ENCODE measurements around the gene TUBGCP6.

The TUBGCP6 gene

DNA sequence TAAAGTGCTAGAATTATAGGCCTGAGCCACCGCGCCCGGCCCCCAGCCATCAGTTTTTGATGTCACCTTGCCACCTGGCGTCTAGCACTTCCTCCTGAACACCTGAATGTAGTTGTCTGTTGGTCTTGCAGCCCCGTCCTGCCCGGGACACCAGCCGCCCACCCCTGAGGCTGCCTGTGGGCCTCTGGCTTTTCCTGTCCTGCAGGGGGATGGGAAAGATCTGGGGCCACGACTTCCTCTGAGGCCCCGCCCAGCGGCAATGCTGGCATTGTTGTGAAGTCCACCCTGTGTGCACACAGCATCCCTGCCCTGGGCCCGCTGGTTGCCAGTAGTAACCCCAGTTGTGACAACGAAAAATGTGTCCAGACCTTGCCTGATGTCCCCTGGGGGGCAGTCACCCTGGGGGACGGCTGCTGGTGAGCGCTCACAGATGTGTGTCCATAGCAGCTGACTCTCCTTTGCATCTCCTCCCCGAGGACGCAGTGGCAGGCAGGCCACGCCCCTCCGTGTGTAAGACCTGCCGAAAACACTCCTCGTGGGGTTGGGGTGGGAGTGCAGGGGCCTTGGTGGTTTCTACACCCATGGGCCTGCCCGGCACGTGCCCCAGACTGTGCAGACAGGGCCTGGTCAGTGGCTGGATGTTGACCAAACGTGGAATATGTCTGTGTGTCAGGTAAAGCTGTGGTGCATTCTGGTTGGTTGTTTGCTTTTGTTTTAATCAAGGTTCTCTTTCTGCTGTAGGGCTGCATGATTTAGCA is 37.3 kb downstream of the TUBGCP6 start:
- TF ChIP-seq OSR1 (CRISPR knock-in tag; IDR thresholded peaks at IDR 0.05) (no peak), PPARA (CRISPR knock-in tag; IDR thresholded peaks at IDR 0.05; ENCODE audit: borderline replicate concordance) (no peak), SNAI2 (CRISPR knock-in tag; IDR thresholded peaks at IDR 0.05) (no peak), ZNF8 (CRISPR knock-in tag; IDR thresholded peaks at IDR 0.05) (no peak), ARNTL (CRISPR knock-in tag; IDR thresholded peaks at IDR 0.05; ENCODE audit: borderline replicate concordance, low read depth) (no peak), ISL1 (CRISPR knock-in tag; IDR thresholded peaks at IDR 0.05) (no peak)
- TF ChIP-seq, protein P1, sequence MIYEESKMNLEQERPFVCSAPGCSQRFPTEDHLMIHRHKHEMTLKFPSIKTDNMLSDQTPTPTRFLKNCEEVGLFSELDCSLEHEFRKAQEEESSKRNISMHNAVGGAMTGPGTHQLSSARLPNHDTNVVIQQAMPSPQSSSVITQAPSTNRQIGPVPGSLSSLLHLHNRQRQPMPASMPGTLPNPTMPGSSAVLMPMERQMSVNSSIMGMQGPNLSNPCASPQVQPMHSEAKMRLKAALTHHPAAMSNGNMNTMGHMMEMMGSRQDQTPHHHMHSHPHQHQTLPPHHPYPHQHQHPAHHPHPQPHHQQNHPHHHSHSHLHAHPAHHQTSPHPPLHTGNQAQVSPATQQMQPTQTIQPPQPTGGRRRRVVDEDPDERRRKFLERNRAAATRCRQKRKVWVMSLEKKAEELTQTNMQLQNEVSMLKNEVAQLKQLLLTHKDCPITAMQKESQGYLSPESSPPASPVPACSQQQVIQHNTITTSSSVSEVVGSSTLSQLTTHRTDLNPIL (CRISPR knock-in tag; IDR thresholded peaks at IDR 0.05; ENCODE audit: low read depth) = no peak
- TF ChIP-seq, protein P2, sequence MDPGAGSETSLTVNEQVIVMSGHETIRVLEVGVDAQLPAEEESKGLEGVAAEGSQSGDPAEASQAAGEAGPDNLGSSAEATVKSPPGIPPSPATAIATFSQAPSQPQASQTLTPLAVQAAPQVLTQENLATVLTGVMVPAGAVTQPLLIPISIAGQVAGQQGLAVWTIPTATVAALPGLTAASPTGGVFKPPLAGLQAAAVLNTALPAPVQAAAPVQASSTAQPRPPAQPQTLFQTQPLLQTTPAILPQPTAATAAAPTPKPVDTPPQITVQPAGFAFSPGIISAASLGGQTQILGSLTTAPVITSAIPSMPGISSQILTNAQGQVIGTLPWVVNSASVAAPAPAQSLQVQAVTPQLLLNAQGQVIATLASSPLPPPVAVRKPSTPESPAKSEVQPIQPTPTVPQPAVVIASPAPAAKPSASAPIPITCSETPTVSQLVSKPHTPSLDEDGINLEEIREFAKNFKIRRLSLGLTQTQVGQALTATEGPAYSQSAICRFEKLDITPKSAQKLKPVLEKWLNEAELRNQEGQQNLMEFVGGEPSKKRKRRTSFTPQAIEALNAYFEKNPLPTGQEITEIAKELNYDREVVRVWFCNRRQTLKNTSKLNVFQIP (CRISPR knock-in tag; IDR thresholded peaks at IDR 0.05; ENCODE audit: borderline replicate concordance, low read depth) = no peak
- TF ChIP-seq, protein P3, sequence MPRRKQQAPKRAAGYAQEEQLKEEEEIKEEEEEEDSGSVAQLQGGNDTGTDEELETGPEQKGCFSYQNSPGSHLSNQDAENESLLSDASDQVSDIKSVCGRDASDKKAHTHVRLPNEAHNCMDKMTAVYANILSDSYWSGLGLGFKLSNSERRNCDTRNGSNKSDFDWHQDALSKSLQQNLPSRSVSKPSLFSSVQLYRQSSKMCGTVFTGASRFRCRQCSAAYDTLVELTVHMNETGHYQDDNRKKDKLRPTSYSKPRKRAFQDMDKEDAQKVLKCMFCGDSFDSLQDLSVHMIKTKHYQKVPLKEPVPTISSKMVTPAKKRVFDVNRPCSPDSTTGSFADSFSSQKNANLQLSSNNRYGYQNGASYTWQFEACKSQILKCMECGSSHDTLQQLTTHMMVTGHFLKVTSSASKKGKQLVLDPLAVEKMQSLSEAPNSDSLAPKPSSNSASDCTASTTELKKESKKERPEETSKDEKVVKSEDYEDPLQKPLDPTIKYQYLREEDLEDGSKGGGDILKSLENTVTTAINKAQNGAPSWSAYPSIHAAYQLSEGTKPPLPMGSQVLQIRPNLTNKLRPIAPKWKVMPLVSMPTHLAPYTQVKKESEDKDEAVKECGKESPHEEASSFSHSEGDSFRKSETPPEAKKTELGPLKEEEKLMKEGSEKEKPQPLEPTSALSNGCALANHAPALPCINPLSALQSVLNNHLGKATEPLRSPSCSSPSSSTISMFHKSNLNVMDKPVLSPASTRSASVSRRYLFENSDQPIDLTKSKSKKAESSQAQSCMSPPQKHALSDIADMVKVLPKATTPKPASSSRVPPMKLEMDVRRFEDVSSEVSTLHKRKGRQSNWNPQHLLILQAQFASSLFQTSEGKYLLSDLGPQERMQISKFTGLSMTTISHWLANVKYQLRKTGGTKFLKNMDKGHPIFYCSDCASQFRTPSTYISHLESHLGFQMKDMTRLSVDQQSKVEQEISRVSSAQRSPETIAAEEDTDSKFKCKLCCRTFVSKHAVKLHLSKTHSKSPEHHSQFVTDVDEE (CRISPR knock-in tag; IDR thresholded peaks at IDR 0.05) = no peak
- no peak for ATAC-seq

DNA sequence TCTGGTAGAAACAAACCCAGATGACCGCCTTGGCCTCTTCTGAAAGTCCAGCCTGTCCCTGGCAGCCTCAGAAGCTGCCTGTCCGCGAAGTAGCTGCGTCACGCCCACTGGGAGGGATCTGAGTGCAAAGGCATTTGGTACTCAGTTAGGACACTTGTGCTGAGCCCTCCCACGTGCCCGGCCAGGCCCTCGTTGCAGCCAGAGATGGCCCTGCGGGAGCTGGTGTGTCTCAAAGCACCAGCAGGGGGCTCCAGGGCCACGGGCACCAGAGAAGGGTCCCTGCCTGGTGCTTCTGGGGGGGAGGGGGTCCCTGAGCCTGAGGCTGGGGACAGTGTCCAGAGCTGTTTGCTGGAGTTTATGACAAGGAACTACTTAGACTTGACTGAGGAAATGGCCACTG is 38.2 kb downstream of the TUBGCP6 start:
- TF ChIP-seq, protein P3 (CRISPR knock-in tag; IDR thresholded peaks at IDR 0.05) = no peak
- no peak for TF ChIP-seq ISL1 (CRISPR knock-in tag; IDR thresholded peaks at IDR 0.05)
- TF ChIP-seq, protein P1 (CRISPR knock-in tag; IDR thresholded peaks at IDR 0.05; ENCODE audit: low read depth) = no peak
- TF ChIP-seq OSR1 (CRISPR knock-in tag; IDR thresholded peaks at IDR 0.05) = no peak
- TF ChIP-seq SNAI2 (CRISPR knock-in tag; IDR thresholded peaks at IDR 0.05) = no peak
- no peak for TF ChIP-seq ZC3H10 (CRISPR knock-in tag; IDR thresholded peaks at IDR 0.05)
- TF ChIP-seq RARB (CRISPR knock-in tag; IDR thresholded peaks at IDR 0.05) = no peak
- no peak for TF ChIP-seq PPARA (CRISPR knock-in tag; IDR thresholded peaks at IDR 0.05; ENCODE audit: borderline replicate concordance)
- no peak for TF ChIP-seq CSDC2 (CRISPR knock-in tag; IDR thresholded peaks at IDR 0.05)
- TF ChIP-seq, protein P2 (CRISPR knock-in tag; IDR thresholded peaks at IDR 0.05; ENCODE audit: borderline replicate concordance, low read depth) = no peak
- TF ChIP-seq ZNF565 (CRISPR knock-in tag; conservative IDR thresholded peaks at IDR 0.05; ENCODE audit: low read depth) = no peak
- TF ChIP-seq BACH2 (CRISPR knock-in tag; IDR thresholded peaks at IDR 0.05; ENCODE audit: borderline replicate concordance) = no peak
- ATAC-seq = peak; percentile 41

All from SK-N-SH treated with all-trans-retinoic acid at 6 μM for 48 hours (cell line).